ENCODE measurements around the gene CTNS.

CTNS gene

GRCh38 chr17:3626831-3627768 is 9.5 kb upstream of the CTNS start:
- no peak for DNase-seq

DNA sequence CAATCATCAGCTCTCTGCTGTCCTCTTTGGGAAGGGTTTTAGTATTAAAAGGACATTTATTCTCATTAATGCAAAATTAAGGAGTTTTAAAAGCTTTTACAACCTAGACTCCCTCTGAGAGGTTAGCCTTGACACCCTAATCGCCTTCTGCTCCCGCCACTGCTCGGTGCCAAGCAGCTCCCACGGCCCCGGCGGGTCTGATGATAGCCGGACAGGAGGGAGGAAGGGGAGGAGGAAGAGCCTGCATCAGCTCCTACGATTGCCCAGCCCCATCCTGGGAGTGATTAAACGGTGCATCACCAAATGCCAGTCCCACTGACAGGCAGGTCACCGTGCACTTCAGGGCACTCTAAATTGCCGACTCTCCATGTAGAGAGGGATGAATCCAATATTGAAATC is 8.8 kb upstream of the CTNS start:
- DNase-seq = no peak

GRCh38 chr17:3630781-3631180 is 5.8 kb upstream of the CTNS start:
- DNase-seq = no peak

DNA sequence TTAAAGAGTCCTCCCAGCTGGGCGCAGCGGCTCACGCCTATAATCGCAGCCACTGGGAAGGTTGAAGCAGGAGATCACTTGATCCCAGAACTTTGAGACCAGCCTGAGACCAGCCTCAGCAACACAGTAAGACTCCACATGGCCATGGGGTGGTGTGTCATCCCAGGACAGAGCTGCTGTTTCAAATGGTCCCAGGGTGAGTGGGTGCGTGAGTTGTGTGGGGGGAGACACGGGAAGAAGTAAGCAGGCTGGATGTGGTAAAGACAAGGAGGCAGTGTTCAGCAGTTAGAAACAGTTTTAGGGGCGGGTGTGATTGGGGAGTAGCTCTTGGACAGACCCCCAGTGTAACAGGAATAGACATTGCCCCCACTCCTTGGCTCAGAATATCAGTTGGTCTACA is 4.3 kb upstream of the CTNS start:
- no peak for DNase-seq

DNA sequence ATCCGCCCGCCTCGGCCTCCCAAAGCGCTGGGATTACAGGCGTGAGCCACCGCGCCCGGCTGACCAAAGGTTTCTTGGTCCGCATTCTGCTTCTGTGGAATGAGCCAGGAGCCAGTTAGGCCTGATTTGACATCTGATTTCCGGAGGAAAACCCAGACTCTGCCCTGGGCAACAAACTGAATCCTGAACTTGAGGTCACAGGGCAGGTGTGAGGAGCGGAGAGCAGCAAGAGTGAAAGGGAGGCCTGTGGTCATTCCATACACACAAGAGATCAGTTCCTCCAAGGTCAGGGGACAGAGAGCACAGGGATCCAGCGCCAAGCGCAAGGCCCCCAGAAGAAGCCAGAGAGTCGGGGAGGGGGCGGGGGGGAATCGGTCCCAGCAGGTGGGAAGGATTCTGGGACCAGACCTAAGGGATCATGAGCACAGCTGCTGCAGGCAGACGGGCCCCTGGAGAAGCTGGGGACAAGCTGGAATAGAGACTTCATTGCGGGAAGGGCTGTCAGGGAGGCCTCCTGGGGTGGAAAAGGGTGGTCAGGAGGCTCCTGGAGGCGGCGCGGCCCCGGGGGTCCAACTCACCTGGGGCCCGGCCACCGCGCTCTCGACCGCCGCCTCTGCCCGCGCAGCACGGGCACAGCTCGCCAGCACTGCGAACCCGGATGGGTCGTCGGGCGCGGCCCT is 946 bp upstream of the CTNS start:
- no peak for DNase-seq

GRCh38 chr17:3636908-3637373 is 381 bp downstream of the CTNS start:
- no peak for DNase-seq

GRCh38 chr17:3639981-3640596 is 3.5 kb downstream of the CTNS start:
- DNase-seq = no peak

GRCh38 chr17:3641014-3641413 is 4.5 kb downstream of the CTNS start:
- no peak for DNase-seq

DNA sequence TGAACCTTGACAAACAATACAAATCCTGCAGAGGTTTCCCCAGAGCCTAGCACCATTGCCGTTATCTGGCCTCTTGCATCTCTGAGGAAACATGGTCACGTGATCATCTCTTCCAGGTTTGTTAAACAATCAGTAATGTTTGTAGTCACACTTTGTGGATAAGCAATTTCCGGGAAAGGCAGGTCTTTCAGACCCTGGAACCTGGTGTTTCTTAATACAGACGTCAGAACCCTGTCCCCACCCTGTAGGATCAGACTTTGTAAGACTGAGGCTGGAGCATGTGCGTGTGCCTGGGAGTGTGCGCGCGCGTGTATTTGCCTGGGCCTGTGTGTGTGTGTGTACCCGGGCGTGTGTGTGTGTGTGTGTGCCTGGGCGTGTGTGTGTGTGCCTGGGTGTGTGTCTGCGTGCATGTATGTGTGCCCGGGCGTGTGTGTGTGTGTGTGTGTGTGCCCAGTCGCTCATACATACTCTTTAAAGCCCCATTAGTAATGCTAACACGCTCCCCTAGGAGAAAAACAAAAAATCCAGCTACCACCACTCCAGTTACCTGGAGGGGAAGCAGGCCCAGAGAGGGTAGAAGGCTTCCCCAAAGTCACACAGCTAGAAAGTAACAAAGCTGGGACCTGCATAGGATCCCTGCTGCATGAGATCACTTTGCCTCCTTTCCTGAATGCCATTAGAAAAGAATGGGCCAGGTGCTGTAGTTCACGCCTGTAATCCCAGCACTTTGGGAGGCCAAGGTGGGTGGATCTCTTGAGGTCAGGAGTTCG is 5.3 kb downstream of the CTNS start:
- DNase-seq = no peak

- no peak for DNase-seq
These were observed 7.4 kb downstream of the CTNS start for GRCh38 chr17:3643889-3644349.

- no peak for DNase-seq
These were observed 8.8 kb downstream of the CTNS start for GRCh38 chr17:3645310-3645709.

DNA sequence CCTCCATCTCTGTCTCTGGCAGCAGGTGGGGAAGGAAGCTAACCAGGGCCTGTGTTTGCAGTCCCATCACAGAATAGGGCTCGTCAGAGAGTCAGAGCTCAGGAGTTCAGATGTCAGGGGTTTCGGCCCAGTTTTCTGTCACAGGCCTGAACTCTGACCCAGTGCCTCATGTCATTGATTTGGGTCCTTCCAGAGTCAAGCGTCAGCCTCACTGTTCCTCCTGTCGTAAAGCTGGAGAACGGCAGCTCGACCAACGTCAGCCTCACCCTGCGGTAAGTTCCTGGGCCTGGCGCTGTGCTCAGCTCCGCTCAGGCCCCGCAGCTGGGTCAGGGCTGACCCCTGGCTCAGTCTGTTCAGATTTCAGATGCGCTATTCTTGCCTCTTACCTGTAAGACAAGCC is 10.7 kb downstream of the CTNS start:
- no peak for DNase-seq

DNA sequence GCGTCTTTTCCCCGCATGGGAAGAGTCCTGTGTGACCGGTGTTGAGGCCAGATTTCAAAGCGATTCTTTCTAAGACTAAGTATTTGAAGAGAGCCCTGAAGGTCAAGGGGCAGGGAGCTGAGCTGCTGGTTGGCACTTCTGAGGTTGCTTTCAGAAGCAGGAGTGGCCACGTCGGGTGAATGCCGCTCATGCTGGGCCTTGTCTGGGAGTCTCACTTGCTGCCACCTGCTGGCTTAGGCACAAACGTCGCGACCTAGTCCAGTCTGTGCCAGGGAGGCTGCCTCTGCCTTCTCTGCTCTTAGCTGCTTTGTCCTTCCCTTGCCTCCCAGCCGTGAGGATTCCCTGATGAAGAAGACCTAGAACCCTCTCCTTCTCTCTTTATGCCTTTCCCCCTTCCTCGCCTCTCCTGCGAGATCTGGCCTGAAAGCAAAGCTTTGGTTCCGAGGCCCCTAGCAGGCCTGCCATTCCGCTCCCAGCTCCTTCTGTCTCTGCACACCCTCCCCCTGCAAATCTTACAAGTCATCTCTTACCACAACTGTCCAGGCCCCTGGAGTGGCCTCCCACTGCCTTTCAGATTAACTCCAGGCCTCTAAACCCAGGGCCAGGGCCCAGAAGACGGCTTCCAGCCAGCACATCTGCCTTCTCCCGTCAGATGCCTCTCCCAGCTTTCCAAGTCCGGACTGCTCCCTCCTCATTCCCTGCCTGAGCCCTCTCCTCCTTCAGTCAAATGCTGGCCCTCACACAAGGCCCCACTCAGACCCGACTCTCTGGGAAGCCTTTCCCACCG is 11.4 kb downstream of the CTNS start:
- peak; percentile 52 for DNase-seq

- DNase-seq = no peak
These were observed 19.2 kb downstream of the CTNS start for GRCh38 chr17:3655766-3656165.

DNA sequence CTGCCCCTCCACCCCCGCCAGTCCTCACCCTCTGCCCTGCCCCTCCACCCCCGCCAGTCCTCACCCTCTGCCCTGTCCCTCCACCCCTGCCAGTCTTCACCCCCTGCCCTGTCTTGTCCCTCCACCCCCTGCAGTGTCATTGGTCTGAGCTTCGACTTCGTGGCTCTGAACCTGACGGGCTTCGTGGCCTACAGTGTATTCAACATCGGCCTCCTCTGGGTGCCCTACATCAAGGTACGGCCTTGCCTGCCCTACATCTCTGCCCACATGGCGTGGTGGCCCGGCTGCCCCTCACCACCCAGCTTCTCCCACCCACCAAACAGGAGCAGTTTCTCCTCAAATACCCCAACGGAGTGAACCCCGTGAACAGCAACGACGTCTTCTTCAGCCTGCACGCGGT is 19.8 kb downstream of the CTNS start:
- no peak for DNase-seq

DNA sequence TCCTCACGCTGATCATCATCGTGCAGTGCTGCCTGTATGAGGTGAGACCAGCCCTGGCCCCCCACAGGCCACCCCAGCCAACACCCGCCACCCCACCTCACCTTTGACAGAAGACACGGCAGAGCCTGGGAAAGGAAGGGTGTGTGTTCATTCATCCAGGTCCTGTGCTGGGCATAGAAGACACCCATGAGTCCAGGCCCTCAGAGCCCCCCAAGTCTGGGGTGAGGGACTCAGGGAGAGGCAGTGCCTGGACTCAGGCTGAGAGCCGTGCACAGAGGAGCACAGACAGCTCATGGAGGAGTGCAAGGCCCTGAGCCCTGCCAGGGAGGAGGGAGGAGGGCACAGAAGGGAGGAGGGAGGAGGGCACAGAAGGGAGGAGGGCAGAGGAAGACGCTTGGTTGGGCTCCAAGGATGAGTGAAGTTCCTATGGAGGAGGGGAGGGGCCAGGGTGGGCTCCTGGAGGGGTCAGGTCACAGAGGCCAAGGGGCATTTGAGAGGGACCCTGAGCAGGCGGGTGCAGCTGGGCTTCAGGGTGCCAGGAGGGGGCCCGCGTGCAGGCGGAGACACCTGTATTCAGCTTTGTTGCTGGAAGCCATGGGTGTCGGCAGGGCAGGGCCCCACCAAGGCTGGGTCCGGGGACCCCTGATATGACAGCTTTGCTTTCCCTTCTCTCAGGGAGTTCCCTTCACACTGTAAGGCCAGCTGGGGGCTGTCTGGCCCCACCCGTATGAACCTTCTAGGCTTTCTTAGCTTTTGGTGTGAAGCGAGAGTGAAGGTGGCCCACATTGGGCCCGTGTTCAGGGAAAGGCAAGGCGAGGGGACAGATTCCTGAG is 20.4 kb downstream of the CTNS start:
- no peak for DNase-seq

GRCh38 chr17:3657588-3657869 is 21.0 kb downstream of the CTNS start:
- no peak for DNase-seq

DNA sequence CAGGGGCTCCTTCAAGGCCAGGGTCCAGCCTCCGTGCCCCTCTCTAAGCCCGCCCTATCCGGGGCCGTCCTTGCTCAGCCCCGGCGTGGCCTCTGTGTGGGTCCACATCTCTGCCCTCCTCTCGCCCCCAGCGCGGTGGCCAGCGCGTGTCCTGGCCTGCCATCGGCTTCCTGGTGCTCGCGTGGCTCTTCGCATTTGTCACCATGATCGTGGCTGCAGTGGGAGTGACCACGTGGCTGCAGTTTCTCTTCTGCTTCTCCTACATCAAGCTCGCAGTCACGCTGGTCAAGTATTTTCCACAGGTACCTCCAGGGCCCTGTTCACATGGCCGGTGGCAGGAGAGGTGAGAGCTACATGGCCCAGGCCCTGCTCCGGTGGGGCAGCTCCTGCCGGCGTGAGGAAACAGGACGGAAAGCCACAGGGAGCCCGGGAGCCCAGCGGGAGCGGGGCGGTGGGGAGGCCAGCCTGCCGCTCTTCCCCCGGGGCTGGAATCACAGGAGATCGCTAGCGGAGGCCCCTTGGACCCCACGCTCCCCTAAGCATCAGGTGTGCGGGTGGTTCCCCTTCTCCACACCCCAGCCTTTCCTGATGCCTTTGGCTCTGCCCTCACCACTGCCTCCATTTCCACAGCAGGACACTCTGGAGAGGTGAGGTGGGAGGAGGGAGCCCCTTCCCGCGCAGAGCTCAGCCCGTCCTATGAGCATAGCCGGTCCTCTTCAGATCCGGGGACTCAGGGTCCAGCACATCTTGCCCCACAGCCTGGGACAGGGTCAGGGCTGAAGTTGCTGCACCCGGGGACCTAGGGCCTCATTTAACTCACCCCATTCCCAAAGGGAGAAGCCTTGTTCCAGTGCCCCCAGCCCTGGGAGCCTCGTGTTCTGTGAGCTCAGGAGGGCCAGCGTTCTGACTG is 21.6 kb downstream of the CTNS start:
- no peak for DNase-seq

GRCh38 chr17:3658784-3659449 is 22.4 kb downstream of the CTNS start:
- DNase-seq = no peak
